ENCODE data around the gene MYO3B.
"Not testable (repeated sequence)": the region's sequence is repeated elsewhere in the genome, so short reads cannot be mapped to it uniquely, and the experiment has no call there.

MYO3B gene

DNA sequence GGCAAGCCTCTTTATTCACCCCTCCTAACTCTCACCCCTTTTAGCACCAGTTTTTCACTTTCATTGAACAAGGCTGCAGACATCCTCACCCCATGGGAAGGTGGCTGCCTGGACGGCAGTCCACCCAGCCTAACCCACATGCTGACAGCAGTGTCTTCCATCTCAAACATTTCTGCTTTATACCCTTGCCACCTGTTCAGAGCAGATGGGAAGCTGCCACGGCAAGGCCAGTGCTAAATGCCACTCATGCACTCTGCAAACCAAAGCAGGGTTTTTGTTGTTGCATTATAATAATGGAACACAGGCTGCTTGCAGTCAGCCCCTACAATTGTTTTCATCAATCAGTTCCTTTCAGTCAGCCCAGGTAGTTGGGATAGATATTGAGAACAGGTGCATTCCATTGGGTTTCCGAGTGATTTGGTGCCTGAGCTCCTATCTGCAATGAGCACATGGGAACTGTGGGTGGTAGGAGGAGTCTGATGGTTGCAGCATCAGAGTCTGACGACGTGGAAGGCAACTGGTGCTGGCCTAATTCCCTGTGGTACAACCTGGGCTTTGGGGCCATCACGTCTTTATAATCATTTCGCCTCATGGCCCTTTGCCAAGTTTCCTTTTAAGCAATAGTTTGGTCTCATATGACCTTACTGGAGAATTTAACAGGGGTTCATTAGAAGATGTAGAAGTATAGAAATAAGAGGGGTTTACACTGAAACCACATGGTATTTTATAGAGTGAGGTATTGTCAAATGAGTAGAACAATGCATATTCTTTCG lies 284.7 kb downstream of the MYO3B start:
- no peak for DNase-seq

DNA sequence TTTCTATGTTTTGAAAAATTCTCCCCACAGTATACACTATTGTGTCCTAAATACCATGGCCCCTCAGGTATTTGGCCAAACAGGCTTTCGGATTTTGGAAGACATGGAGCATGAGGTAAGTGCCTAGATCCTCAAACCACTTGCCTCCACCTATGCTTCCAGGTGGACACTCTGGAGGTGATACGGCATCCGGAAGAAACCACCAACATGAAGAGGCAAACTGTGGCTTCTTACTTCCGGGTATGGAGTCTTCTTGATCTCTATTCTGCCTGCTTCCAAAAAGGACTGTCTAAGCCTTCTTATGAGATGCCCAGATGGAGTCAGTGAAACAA lies 285.2 kb downstream of the MYO3B start:
- DNase-seq = no peak

GRCh38 chr2:170464268-170464667 lies 286.3 kb downstream of the MYO3B start:
- DNase-seq = no peak

GRCh38 chr2:170465241-170465640 lies 287.3 kb downstream of the MYO3B start:
- DNase-seq = no peak

- no peak for DNase-seq
Observed at GRCh38 chr2:170466632-170467031, 288.7 kb downstream of the MYO3B start.

DNA sequence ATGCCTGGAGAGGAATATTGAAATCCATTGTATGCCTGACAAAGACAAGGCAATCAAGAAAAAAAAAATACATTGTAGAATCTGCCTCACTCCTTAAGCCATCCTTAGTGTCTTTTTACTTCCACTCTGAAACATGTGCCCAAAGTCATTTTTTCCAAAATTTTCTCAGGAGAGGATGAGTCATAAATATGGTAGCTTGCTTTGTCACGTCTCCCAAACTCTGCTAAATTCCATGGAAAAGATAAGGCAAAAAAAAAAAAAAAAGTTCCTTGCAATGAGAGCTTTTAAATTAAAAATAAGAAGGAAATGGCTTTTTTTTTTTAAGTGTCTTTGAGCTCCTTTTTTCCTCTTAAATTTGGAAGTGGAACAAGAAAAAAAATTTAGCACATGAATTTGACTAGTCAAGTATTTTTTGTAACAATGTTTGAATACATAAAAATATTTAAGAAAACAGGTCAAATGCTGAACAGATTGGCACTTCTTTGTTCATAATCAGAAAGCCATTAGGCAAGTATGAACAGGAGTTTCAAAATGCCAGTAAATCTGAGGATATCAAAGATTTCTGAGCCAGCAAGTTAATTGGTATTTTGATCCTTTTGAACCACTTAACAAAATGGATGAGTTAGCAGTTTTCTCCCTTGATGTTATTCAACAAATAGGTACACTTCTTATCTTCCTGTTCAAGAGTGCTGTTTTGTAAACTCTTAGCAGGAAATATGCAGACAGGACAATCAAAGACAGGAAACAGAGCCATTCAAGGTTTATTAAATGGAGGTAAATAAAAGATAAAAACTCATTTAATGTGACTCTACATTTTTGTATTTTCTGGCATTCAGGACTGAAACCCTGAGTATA lies 289.8 kb downstream of the MYO3B start:
- DNase-seq = no peak

GRCh38 chr2:170468557-170468956 lies 290.6 kb downstream of the MYO3B start:
- DNase-seq = no peak

DNA sequence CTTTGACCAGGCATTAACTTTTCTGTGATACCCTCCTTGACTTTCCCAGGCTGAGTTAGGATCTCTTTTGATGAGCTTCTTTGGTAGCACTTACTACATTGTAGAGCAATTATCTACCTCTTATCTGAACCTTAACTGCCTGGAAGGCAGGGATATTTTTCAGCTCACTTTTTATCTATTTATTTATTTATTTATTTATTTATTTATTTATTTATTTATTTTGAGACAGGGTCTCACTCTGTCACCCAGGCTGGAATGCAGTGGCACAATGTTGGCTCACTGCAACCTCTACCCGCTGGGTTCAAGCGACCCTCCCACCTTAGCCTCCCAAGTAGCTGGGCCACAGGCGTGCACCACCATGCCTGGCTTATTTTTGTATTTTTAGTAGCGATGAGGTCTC lies 294.6 kb downstream of the MYO3B start:
- not testable (repeated sequence) for DNase-seq

DNA sequence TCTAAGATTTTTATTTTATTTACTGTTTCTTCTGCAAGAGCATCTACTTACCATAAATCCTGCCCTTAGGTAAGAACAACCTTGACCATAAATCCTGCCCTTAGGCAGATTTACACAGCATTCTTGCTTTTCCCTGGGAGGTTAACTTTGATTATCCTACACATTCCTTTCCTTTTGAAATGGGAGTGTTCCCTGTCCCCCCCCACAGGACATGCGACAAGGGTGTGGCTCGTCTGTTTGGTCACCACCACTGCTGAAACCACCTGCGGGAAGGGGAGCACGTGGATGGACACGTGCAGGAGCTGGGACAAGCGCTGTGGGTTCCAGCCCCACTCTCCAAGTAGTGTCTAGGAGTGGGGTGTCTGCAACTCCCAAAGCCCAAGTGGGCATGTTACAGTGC lies 297.9 kb downstream of the MYO3B start:
- no peak for DNase-seq

GRCh38 chr2:170477630-170478029 lies 299.7 kb downstream of the MYO3B start:
- DNase-seq = no peak

DNA sequence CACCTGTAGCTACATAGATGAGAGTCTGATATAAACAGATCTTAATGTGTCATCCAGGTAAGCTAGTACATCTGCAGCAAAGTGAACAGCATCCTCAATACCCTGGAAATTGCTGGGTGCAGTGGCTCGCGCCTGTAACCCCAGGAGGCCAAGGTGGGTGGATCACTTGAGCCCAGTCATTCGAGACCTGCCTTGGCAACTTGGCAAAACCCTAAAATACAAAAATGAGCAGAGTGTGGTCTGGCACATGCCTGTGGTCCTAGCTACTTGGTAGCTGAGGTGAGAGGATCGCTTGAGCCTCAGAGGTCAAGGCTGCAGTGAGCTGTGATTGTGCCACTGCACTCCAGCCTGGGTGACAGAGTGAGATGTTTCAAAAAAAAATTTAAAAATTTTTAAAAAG lies 303.3 kb downstream of the MYO3B start:
- no peak for DNase-seq

DNA sequence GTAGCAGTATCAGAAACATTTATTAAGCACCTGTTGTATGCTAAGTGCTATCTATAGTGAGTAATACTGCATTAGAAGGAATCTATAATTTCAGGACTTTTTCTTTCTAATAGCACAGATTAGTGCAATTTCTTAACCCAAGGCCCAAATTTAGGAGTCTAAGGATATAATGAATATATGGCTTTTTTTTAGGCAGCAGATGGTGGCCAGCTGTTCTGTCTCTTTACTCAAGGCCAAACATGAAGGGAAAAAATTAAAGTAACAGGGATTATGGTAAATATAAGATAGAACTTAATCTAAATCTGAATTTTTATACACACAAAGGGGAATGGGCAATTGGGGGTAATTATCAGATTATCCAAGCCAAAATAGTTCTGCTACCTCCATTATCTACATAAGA lies 306.6 kb downstream of the MYO3B start:
- DNase-seq = no peak

GRCh38 chr2:170485254-170486026 lies 307.5 kb downstream of the MYO3B start:
- DNase-seq = no peak

GRCh38 chr2:170486730-170487129 lies 308.8 kb downstream of the MYO3B start:
- no peak for DNase-seq

- DNase-seq = no peak
Observed at GRCh38 chr2:170488807-170489206, 310.9 kb downstream of the MYO3B start.

DNA sequence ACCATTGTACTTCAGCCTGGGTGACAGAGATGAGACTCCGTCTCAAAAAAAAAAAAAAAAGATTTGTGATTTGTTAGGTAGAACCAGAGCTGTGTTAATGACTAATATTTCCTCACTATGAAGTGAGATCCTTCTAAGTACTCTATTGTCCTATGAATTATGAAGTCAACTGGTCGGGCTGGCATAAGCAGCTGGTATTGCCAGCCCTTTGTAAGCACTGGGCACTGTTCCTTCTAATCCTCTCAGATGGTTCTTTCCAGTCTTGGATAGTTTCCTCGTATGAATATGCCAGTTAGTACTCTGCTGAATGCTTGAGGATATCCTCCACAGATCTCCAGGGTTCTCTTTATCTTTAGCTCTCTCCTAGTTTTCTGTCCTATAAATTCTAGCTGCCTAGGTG lies 314.1 kb downstream of the MYO3B start:
- peak in 7 of 56 donors; percentile 1 to 17 (median 6) for DNase-seq

- DNase-seq = no peak
Observed at GRCh38 chr2:170493426-170494097, 315.6 kb downstream of the MYO3B start.

DNA sequence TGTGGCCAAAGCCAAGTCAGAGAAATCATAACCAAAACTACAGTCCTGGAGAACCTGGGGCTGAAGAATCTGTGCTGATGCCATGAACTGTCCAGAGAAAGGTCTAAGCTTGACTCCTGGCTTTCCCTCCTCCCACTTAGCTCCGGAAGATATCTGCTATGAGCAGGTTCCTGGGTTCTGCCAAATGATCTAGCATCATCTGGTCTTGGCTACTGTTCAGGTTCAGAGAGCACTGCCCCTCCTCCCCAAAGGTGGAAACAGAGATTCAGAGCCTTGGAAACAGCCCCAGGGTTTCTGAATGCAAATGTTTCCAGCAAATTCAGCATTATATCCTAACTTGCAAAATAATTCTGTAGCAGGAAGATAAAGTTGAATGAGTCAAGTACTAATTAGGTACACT lies 317.9 kb downstream of the MYO3B start:
- no peak for DNase-seq

DNA sequence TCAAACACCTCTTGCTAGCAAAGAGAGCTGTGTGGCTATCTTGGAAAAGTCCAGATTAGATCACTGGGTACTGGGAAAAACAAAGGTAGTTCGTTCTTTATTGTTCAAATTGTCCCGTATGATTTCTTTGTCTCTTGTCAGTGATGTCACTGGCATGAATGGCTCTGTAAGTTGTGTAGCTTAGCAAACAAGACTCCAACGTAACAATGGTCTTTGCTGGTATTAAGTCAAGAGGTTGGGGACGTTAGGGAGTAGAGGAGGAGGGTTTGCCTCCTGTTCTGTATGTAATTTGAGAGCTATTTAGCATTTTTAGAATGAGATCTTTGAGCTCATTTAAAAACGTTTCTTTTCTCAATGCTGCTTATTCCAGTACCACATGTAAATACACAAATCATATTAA lies 320.7 kb downstream of the MYO3B start:
- DNase-seq = no peak

DNA sequence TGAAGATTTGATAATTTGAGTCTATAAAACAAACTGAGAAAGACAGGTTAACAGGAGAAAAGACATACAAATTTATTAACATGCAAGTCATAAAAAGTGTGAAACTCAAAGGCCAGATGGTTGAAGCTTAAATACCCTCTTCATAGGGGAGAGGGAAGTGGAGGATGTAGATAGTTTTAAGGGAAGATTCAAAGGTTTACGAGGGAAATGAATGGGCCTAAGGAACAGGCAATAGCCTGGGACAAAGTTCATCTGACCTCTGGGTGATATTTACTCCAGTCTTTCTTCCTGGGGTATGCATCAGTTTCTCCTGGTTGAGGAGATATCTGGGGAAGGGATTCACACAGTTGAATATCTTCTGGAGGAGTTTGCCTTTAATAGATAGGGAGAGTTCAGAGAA lies 322.2 kb downstream of the MYO3B start:
- no peak for DNase-seq

GRCh38 chr2:170500770-170501169 lies 322.8 kb downstream of the MYO3B start:
- DNase-seq = peak in 16 of 56 donors; percentile 2 to 53 (median 18)
